Esophagus muscularis mucosa (tissue), 3 donors: ENCODE results near the gene ARHGDIB.

Experiments used
- CTCF ChIP-seq, 3 experiments: fragments of 200-600 bp in 2 of 3; fragments of 450-650 bp in 1 of 3; sonication (generic) in 2 of 3; IDR thresholded peaks; one replicate each; pipeline ENCODE4 v1.5.1; 2017 to 2019; ENCODE audit warnings: antibody characterized with exemption in 3 of 3, mild to moderate bottlenecking in 2 of 3, moderate library complexity in 1 of 3
- POLR2A ChIP-seq: fragments of 450-650 bp; IDR thresholded peaks from one replicate; pipeline ENCODE4 v1.6.1; 2017; ENCODE audit warnings: antibody characterized with exemption, moderate library complexity, mild to moderate bottlenecking, low read depth

GRCh38 chr12:14962797-14963196 lies 1.4 kb upstream of the ARHGDIB start:
- TF ChIP-seq CTCF (IDR thresholded peaks at IDR 0.05) (no peak), POLR2A (no peak)
